Gastroesophageal sphincter (tissue), 3 donors: Measurements from ENCODE around the gene GNAO1.

Experiments used
- EP300 ChIP-seq: sonication (generic); formaldehyde crosslinking; IDR thresholded peaks from one replicate; pipeline ENCODE4 v1.6.1; 2017; ENCODE audit warnings: antibody characterized with exemption, mild to moderate bottlenecking
- POLR2A ChIP-seq, 2 donors: fragments of 450-650 bp; IDR thresholded peaks; one replicate each; pipeline ENCODE4 v1.6.1; 2017; ENCODE audit warnings: antibody characterized with exemption in 2 of 2, mild to moderate bottlenecking in 2 of 2, moderate library complexity in 1 of 2
- POLR2AphosphoS5 ChIP-seq: sonication (generic); formaldehyde crosslinking; IDR thresholded peaks from one replicate; pipeline ENCODE4 v1.6.1; 2017; ENCODE audit warnings: antibody characterized with exemption
- TF ChIP-seq, protein P1 (sequence below), 4 experiments: fragments of 200-600 bp in 2 of 4; fragments of 450-650 bp in 2 of 4; sonication (generic) in 1 of 4; IDR thresholded peaks; one replicate each; pipeline ENCODE4 v1.5.1; 2017 to 2019; ENCODE audit warnings: antibody characterized with exemption in 4 of 4, mild to moderate bottlenecking in 2 of 4, moderate library complexity in 2 of 4

DNA sequence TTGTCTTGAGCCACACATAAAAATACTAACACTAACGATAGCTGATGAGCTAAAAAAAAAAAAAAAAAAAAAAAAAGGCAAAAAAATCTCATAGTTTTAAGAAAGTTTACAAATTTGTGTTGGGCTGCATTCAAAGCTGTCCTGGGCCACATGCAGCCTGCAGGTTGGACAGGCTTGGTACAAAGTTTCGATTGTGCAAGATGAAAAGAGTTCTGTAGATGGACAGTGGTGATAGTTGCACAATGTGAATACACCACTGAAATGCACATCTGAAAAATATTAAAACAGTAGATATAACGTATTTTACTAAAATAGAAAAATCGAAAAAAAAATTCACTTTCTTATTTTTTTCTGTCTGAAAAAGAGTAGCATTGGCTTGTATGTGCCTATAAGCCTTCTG is 191.2 kb downstream of the GNAO1 start:
- no peak for TF ChIP-seq POLR2AphosphoS5
- no peak for TF ChIP-seq POLR2A (IDR thresholded peaks at IDR 0.05)
- TF ChIP-seq, protein P1, sequence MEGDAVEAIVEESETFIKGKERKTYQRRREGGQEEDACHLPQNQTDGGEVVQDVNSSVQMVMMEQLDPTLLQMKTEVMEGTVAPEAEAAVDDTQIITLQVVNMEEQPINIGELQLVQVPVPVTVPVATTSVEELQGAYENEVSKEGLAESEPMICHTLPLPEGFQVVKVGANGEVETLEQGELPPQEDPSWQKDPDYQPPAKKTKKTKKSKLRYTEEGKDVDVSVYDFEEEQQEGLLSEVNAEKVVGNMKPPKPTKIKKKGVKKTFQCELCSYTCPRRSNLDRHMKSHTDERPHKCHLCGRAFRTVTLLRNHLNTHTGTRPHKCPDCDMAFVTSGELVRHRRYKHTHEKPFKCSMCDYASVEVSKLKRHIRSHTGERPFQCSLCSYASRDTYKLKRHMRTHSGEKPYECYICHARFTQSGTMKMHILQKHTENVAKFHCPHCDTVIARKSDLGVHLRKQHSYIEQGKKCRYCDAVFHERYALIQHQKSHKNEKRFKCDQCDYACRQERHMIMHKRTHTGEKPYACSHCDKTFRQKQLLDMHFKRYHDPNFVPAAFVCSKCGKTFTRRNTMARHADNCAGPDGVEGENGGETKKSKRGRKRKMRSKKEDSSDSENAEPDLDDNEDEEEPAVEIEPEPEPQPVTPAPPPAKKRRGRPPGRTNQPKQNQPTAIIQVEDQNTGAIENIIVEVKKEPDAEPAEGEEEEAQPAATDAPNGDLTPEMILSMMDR (IDR thresholded peaks at IDR 0.05): no peak
- no peak for TF ChIP-seq EP300
